Fibroblast of lung (primary cell): ENCODE results near the gene GSTM2. TPM values are rescaled to one million over a fixed set of nuclear protein-coding genes. Genes with fewer than 3 reads are reported as not detected.

ENCODE experiments used
- DNase-seq, 2 donors: peaks; one replicate each; pipeline versions ENCODE4 v3.0.0 to v3.0.0-alpha.2; 2010; ENCODE audit warnings: low read depth in 2 of 2
- H2AFZ ChIP-seq: 2 replicates; pipeline ENCODE4 v1.5.1; 2012; ENCODE audit warnings: low read length, control low read depth, inconsistent platforms
- H3K27ac ChIP-seq: 2 replicates; pipeline ENCODE4 v1.5.1; 2011; ENCODE audit warnings: low read length, control low read depth; ENCODE audit not compliant: insufficient read depth
- H3K27me3 ChIP-seq: 2 replicates; pipeline ENCODE4 v1.5.1; 2011; ENCODE audit warnings: mild to moderate bottlenecking, low read length; ENCODE audit not compliant: control insufficient read depth, insufficient read depth
- H3K36me3 ChIP-seq: 2 replicates; pipeline ENCODE4 v1.5.1; 2011; ENCODE audit warnings: low read length; ENCODE audit not compliant: control insufficient read depth, insufficient read depth
- H3K4me1 ChIP-seq: 2 replicates; pipeline ENCODE4 v1.5.1; 2011; ENCODE audit warnings: low read length; ENCODE audit not compliant: control insufficient read depth, insufficient read depth; ENCODE audit errors: extremely low read depth
- H3K4me2 ChIP-seq: 2 replicates; pipeline ENCODE4 v1.5.1; 2011; ENCODE audit warnings: low read length, control low read depth; ENCODE audit not compliant: insufficient read depth; ENCODE audit errors: extremely low read depth
- H3K4me3 ChIP-seq, 4 experiments: fragments of 200-600 bp in 1 of 4; sonication (generic) in 1 of 4; replicated peaks in 1 of 4; 2 replicates each; pipeline ENCODE4 v1.5.1; 2011 to 2016; ENCODE audit warnings: low read length in 4 of 4, low read depth in 3 of 4, mild to moderate bottlenecking in 3 of 4, control low read depth in 2 of 4, inconsistent platforms in 1 of 4, mixed read lengths in 1 of 4; ENCODE audit not compliant: insufficient read depth in 1 of 4; ENCODE audit errors: control extremely low read depth in 1 of 4
- H3K79me2 ChIP-seq: 2 replicates; pipeline ENCODE4 v1.5.1; 2012; ENCODE audit warnings: mild to moderate bottlenecking, low read length, inconsistent platforms; ENCODE audit not compliant: control insufficient read depth, insufficient read depth
- H3K9ac ChIP-seq: 2 replicates; pipeline ENCODE4 v1.5.1; 2011; ENCODE audit warnings: mild to moderate bottlenecking, low read length, control low read depth; ENCODE audit not compliant: insufficient read depth
- H3K9me3 ChIP-seq: 2 replicates; pipeline ENCODE4 v1.5.1; 2012; ENCODE audit warnings: low read depth, low read length; ENCODE audit not compliant: control insufficient read depth, insufficient read depth
- H4K20me1 ChIP-seq: 2 replicates; pipeline ENCODE4 v1.5.1; 2011; ENCODE audit warnings: low read length; ENCODE audit not compliant: control insufficient read depth, insufficient read depth; ENCODE audit errors: extremely low read depth
- CTCF ChIP-seq, 2 donors: IDR thresholded peaks in 1 of 2; conservative IDR thresholded peaks in 1 of 2; 1 replicate in 1 of 2; 2 replicates in 1 of 2; pipeline ENCODE4 v1.5.1; 2011 to 2012; ENCODE audit warnings: low read length in 2 of 2, control low read depth in 1 of 2, inconsistent platforms in 1 of 2, low read depth in 1 of 2, mild to moderate bottlenecking in 1 of 2
- EZH2 ChIP-seq: IDR thresholded peaks from 2 replicates; pipeline ENCODE4 v1.5.1; 2012; ENCODE audit warnings: low read length, control low read depth, mild to moderate bottlenecking; ENCODE audit errors: missing control alignments
- polyA plus RNA-seq, 2 donors: library from polyadenylated mRNA; depleted of rRNA in 1 of 2; stranded (reverse) in 1 of 2; unstranded in 1 of 2; fragments of >200 nt; gene quantifications; 2 replicates each; pipeline ENCODE4 v1.2.1, GENCODE V29; 2011 to 2012; ENCODE audit warnings: missing spikeins in 1 of 2
- total RNA-seq: library from RNA; depleted of rRNA; stranded (reverse); fragments of >200 nt; gene quantifications from 2 replicates; pipeline ENCODE4 v1.2.1, GENCODE V29; 2014

The GSTM2 gene
- total and polyA plus RNA-seq, 2 donors (not counting 1 experiment from before 2014, with no cell fraction given), result 28.2 to 67.7 TPM

- no peak for DNase-seq
- peaks cover 23% of the 10 kb centered on the region for H3K36me3 ChIP-seq
- TF ChIP-seq EZH2 (no peak), CTCF (conservative IDR thresholded peaks at IDR 0.05 in 1 of 2, IDR thresholded peaks at IDR 0.05 in 1 of 2; ENCODE audit: low read depth in 1 of 2, low read length in 2 of 2) (no peak)
- H3K4me1 ChIP-seq, result peaks cover 15% of the 10 kb centered on the region
- peaks cover 44% of the 10 kb centered on the region for H3K79me2 ChIP-seq
- no peak overlapping the region for H3K27ac ChIP-seq
- H3K9me3 ChIP-seq, result no peaks in the 10 kb centered on the region
- no peak overlapping the region for H3K9ac ChIP-seq
- H3K4me2 ChIP-seq, result no peak overlapping the region
- no peak overlapping the region for H3K4me3 ChIP-seq
- H4K20me1 ChIP-seq, result no peaks in the 10 kb centered on the region
- no peaks in the 10 kb centered on the region for H3K27me3 ChIP-seq
- no peak overlapping the region for H2AFZ ChIP-seq
These were observed 42.0 kb upstream of the GSTM2 start for GRCh38 chr1:109625601-109626560.

- Histone ChIP-seq H3K79me2 (peaks cover 34% of the 10 kb centered on the region), H2AFZ (no peak overlapping the region), H3K36me3 (peaks cover 28% of the 10 kb centered on the region), H3K9me3 (no peaks in the 10 kb centered on the region), H3K9ac (no peak overlapping the region), H3K27ac (no peak overlapping the region), H3K4me2 (no peak overlapping the region), H3K4me3 (no peak overlapping the region), H3K27me3 (no peaks in the 10 kb centered on the region), H3K4me1 (peaks cover 10% of the 10 kb centered on the region), H4K20me1 (no peaks in the 10 kb centered on the region)
- no peak for TF ChIP-seq EZH2
- TF ChIP-seq CTCF (conservative IDR thresholded peaks at IDR 0.05 in 1 of 2, IDR thresholded peaks at IDR 0.05 in 1 of 2; ENCODE audit: low read depth in 1 of 2, low read length in 2 of 2), result no peak
- no peak for DNase-seq
These were observed 41.0 kb upstream of the GSTM2 start for GRCh38 chr1:109626682-109627408.

- no peak overlapping the region for H3K27ac ChIP-seq
These were observed 40.0 kb upstream of the GSTM2 start for GRCh38 chr1:109627692-109628399.

More at GRCh38 chr1:109627692-109628399, 40.0 kb upstream of the GSTM2 start:
- no peak overlapping the region for H2AFZ ChIP-seq
- H3K9me3 ChIP-seq, result no peaks in the 10 kb centered on the region
- TF ChIP-seq CTCF (conservative IDR thresholded peaks at IDR 0.05 in 1 of 2, IDR thresholded peaks at IDR 0.05 in 1 of 2; ENCODE audit: low read depth in 1 of 2, low read length in 2 of 2) (no peak), EZH2 (no peak)
- H3K36me3 ChIP-seq, result peaks cover 32% of the 10 kb centered on the region
- no peak for DNase-seq
- H3K4me1 ChIP-seq, result peaks cover 6% of the 10 kb centered on the region
- no peaks in the 10 kb centered on the region for H3K27me3 ChIP-seq
- no peak overlapping the region for H3K9ac ChIP-seq
- peaks cover 24% of the 10 kb centered on the region for H3K79me2 ChIP-seq
- H3K4me2 ChIP-seq, result no peak overlapping the region
- H3K4me3 ChIP-seq, result no peak overlapping the region
- no peaks in the 10 kb centered on the region for H4K20me1 ChIP-seq
